ENCODE measurements around the gene SCIN.
"Not testable (repeated sequence)": the region's sequence is repeated elsewhere in the genome, so short reads cannot be mapped to it uniquely, and the experiment has no call there.

The SCIN gene

GRCh38 chr7:12690041-12690878 lies 119.7 kb downstream of the SCIN start:
- H3K4me3 ChIP-seq (ENCODE audit: low read length): no peak overlapping the region
- TF ChIP-seq, protein P1, sequence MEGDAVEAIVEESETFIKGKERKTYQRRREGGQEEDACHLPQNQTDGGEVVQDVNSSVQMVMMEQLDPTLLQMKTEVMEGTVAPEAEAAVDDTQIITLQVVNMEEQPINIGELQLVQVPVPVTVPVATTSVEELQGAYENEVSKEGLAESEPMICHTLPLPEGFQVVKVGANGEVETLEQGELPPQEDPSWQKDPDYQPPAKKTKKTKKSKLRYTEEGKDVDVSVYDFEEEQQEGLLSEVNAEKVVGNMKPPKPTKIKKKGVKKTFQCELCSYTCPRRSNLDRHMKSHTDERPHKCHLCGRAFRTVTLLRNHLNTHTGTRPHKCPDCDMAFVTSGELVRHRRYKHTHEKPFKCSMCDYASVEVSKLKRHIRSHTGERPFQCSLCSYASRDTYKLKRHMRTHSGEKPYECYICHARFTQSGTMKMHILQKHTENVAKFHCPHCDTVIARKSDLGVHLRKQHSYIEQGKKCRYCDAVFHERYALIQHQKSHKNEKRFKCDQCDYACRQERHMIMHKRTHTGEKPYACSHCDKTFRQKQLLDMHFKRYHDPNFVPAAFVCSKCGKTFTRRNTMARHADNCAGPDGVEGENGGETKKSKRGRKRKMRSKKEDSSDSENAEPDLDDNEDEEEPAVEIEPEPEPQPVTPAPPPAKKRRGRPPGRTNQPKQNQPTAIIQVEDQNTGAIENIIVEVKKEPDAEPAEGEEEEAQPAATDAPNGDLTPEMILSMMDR (conservative IDR thresholded peaks at IDR 0.05; ENCODE audit: low read length): no peak
- DNase-seq (ENCODE audit: low read depth): no peak

DNA sequence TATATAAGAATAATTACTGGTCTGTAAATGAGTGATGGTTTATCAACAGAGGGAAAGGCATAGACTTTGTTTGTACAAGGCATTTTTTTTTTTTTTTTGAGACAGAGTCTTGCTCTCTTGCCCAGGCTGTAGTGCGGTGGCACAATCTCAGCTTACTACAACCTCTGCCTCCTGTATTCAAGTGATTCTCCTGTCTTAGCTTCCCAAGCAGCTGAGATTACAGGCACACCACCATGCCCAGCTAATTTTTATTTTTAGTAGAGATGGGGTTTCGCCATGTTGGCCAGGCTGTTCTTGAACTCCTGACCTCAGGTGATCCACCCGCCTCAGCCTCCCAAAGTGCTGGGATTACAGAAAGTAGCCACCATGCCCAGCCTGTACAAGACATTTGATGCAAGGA lies 120.9 kb downstream of the SCIN start:
- not testable (repeated sequence) for DNase-seq (ENCODE audit: low read depth); H3K4me3 ChIP-seq (ENCODE audit: low read length)

- TF ChIP-seq, protein P1 (conservative IDR thresholded peaks at IDR 0.05; ENCODE audit: low read length): no peak
- H3K4me3 ChIP-seq (ENCODE audit: low read length): no peak overlapping the region
- DNase-seq (ENCODE audit: low read depth): no peak
These were observed 121.5 kb downstream of the SCIN start for GRCh38 chr7:12692035-12692434.

DNA sequence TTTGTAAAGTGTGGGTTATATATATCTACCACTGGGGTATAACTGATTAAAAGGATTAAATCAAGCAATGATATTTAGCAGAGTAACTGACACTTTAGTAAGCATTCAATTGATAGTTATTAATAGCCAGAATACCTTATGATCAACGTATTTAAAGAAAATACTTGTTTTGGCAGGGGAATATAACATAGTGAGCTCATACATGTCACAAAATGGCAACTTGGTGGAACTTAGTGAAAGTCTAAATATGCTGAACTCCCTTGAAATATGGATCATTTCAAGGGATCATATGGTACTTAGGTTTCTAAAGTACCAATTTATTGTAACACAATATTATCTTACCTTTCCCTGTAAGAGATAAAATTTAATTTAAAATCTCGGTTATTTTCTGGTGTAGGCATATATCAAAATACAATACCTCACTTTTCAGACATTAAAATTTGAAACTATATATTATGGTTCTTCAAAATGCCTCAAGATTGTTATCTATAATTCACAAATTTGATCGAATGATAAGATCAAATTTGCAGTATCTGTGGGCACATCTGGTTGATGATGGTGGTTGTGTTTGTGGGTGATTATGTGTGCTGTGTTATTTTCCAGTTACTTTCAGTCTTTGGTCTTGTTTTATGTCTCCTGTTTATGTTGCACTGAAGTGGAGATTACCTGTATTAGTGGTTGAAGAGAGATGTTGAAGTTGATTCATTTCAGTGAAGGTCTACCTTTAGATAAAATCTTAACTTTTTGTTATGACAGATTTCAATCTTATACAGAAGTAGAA lies 122.1 kb downstream of the SCIN start:
- DNase-seq (ENCODE audit: low read depth): no peak

DNA sequence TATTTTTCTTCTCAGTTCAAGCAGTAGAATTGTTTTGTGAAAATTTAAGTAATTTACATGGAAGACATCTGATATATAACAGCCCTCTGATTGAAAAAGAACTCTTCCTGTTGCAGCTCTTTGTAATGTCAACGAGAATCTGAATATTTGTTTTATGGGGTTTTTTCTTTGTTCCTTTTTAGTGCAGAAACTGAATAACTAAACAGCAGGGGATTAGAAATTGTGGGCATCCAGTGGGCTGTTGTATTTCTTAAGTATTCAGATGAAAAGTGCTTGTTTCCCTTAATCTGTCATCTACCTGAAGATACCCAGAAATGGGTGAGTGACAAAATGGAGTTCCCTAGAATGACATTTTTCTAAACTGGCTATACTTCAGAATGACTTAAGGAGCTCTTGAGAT lies 124.3 kb downstream of the SCIN start:
- H3K4me3 ChIP-seq (ENCODE audit: low read length): no peak overlapping the region
- TF ChIP-seq, protein P1 (conservative IDR thresholded peaks at IDR 0.05; ENCODE audit: low read length): no peak
- DNase-seq (ENCODE audit: low read depth): no peak

More for the DNA sequence above, 122.1 kb downstream of the SCIN start:
- TF ChIP-seq, protein P1 (conservative IDR thresholded peaks at IDR 0.05; ENCODE audit: low read length): no peak
- H3K4me3 ChIP-seq (ENCODE audit: low read length): no peak overlapping the region

DNA sequence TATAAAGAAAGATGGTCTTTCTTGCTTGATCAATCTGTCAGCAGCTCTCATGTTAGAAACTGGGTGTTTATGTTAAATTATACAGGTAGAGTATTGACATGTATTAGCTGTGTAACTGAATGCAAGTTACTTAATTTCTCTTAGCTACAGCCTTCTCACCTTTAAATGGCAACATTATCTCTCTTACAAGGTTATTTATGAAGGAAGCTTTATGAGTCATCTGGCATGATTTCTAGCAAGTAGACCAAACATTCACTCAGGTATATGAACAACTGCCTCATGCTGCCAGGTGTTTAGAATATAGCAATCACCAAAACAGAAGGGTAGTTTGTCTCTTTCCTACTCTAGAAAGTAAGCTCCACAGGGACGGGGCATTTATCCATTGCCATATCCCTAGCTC lies 125.4 kb downstream of the SCIN start:
- TF ChIP-seq, protein P1 (conservative IDR thresholded peaks at IDR 0.05; ENCODE audit: low read length): no peak
- no peak overlapping the region for H3K4me3 ChIP-seq (ENCODE audit: low read length)
- no peak for DNase-seq (ENCODE audit: low read depth)

GRCh38 chr7:12699299-12699698 lies 128.8 kb downstream of the SCIN start:
- DNase-seq (ENCODE audit: low read depth): no peak
- TF ChIP-seq, protein P1 (conservative IDR thresholded peaks at IDR 0.05; ENCODE audit: low read length): no peak
- H3K4me3 ChIP-seq (ENCODE audit: low read length): no peak overlapping the region

All from AG10803 (cell line).